ENCODE data around the gene DYRK2.
A peak's percentile ranks its signal among the peaks of the same experiment; 100 is the strongest.
"Not testable (repeated sequence)": the region's sequence is repeated elsewhere in the genome, so short reads cannot be mapped to it uniquely, and the experiment has no call there.

Gene DYRK2

GRCh38 chr12:67669934-67670631 lies 21.5 kb downstream of the DYRK2 start:
- no peak for DNase-seq (ENCODE audit: low read depth in 2 of 2)

DNA sequence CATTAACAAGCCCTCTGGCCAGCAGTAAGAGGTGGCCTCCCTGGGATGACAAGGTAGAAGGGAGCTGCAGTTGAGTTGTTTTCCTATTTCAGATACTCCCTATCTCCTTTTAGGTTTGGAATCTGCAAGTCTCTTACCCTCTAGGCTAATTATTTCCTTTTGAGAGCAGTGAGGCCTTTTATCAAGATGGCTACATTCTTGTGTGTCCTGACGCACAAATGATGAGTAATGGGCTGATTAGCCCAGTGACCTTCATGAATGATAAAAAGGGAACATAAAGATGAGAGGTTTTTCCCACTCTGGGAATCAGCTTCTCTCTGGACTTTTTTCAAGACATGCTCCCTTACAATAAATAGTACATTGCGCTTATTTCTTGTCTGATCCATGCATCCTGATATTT lies 22.9 kb downstream of the DYRK2 start:
- no peak for DNase-seq (ENCODE audit: low read depth in 2 of 2)

- no peak for DNase-seq (ENCODE audit: low read depth in 2 of 2)
Observed at GRCh38 chr12:67671892-67672291, 23.3 kb downstream of the DYRK2 start.

GRCh38 chr12:67672507-67672906 lies 24.0 kb downstream of the DYRK2 start:
- DNase-seq (ENCODE audit: low read depth in 2 of 2), result not testable (repeated sequence)

DNA sequence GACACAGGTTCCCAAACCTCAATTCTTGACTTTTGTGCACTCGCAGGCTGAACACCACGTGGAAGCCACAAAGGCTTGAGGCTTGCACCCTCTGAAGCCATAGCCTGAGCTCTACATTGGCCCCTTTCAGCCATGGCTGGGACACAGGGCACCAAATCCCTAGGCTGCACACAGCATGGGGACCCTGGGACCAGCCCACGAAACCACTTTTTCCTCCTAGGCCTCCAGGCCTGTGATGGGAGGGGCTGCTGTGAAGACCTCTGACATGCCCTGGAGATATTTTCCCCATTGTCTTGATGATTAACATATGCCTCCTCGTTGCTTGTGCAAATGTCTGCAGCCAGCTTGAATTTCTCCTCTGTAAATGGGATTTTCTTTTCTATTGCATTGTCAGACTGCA lies 25.0 kb downstream of the DYRK2 start:
- DNase-seq (ENCODE audit: low read depth in 2 of 2), result not testable (repeated sequence)

- DNase-seq (ENCODE audit: low read depth in 2 of 2), result no peak
Observed at GRCh38 chr12:67674417-67674816, 25.9 kb downstream of the DYRK2 start.

DNA sequence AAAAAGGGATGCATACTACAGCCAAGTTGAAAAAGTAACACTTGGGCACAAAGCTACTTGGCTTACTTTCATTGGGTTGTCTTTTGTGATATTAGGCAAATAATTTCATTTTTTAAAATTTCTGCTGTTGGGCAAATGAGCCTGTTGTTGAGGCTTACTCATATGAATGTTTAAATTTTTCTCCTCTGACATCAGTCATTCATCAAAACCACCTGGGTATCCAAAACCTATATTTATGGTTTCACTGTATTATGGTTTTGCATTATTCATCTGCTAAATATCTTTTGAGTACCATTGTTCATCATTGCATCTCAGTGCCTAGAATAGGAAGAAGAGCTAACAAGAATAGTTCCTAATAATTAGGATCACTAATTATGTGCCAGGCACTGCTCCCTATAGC lies 28.1 kb downstream of the DYRK2 start:
- DNase-seq (ENCODE audit: low read depth in 2 of 2), result no peak

DNA sequence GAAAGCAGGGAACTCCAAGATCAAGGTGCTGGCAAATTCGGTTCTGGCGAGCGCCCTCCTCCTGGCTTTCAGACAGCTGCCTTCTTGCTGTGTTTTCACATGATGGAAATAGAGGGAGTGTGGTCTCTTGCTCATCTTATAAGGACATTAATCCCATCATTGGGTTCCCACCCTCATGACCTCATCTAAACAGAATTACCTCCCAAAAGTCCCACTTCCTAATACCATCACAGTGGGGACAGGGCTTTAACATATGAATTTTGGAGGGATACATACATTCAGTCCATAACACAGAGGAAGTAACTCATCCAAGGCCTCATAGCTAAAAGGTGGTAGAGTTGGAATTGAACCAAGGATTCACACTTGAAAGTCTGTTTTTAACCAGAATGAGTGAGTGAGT lies 28.6 kb downstream of the DYRK2 start:
- DNase-seq (ENCODE audit: low read depth in 2 of 2), result no peak

DNA sequence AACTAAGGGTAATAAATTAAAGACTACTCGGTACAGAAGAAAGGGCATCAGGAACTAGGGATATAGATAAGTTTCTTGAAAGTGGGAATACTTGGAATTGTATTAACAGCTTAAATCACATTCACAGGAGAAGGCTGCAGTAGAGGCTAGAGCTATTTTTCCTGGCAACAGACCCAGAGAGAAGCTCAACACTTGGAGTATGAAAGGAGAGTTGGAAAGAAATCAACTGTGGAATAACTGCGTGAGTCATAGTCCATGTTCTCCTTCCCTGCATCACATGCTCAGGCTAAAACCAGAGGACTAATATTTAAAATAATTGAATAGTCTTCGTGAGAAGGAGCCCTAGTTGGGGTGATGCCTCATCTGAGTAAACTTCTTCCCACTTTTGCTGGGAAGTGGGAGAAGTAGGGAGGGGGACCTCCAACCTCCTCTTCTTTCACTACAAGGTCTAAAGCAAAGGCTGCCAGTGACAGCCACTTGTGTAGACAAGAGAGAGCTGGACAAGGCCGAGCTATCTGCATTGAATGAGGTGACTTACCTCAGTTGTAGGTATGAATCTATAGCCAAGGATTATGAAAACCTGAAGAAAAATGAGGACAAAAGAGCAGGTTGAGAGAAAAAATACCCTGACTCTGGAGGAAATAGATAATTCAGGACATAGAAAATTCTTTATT lies 32.7 kb downstream of the DYRK2 start:
- DNase-seq (ENCODE audit: low read depth in 2 of 2), result no peak

- DNase-seq (ENCODE audit: low read depth in 2 of 2), result no peak
Observed at GRCh38 chr12:67681941-67682620, 33.5 kb downstream of the DYRK2 start.

DNA sequence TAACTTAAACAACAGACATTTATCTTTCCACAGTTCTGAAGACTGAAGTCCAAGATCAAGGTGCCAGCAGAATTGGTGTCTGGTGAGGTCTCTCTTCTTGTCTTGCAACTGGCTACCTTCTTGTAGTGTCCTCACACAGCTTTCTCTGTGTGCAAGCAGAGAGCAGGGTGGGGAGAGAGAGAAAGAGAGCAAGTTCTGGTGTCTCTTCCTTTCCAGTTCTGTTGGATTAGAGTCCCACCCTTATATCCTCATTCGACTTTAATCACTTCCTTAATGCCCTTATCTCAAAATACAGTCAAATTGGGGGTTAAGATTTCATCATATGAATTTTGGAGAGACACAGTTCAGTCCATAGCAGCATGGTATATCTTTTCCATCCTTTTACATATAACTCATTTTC lies 40.8 kb downstream of the DYRK2 start:
- no peak for DNase-seq (ENCODE audit: low read depth in 2 of 2)

- no peak for DNase-seq (ENCODE audit: low read depth in 2 of 2)
Observed at GRCh38 chr12:67690656-67691055, 42.1 kb downstream of the DYRK2 start.

- DNase-seq (ENCODE audit: low read depth in 2 of 2), result no peak
Observed at GRCh38 chr12:67691220-67691619, 42.7 kb downstream of the DYRK2 start.

- no peak for DNase-seq (ENCODE audit: low read depth in 2 of 2)
Observed at GRCh38 chr12:67692135-67692534, 43.6 kb downstream of the DYRK2 start.

DNA sequence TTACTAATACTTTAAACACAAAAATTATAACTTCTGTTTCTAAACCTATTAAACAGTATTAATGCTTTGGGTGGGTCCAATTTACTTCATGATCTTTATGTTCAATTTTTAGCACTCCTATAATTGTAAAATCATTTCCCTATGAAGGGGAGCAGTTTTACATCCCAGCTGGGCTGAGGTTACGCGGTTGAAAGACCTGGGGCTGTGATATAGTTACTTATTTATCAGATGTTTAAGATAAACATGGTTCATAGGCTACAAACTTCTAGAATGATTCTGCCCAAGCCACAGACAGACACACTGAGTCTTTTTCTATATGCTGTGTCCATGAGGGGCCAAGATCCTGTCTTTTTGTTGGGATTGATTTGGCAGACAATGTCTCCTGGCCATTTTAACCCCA lies 44.4 kb downstream of the DYRK2 start:
- no peak for DNase-seq (ENCODE audit: low read depth in 2 of 2)

GRCh38 chr12:67693894-67694293 lies 45.3 kb downstream of the DYRK2 start:
- DNase-seq (ENCODE audit: low read depth in 2 of 2), result no peak

- no peak for DNase-seq (ENCODE audit: low read depth in 2 of 2)
Observed at GRCh38 chr12:67694306-67694900, 45.9 kb downstream of the DYRK2 start.

DNA sequence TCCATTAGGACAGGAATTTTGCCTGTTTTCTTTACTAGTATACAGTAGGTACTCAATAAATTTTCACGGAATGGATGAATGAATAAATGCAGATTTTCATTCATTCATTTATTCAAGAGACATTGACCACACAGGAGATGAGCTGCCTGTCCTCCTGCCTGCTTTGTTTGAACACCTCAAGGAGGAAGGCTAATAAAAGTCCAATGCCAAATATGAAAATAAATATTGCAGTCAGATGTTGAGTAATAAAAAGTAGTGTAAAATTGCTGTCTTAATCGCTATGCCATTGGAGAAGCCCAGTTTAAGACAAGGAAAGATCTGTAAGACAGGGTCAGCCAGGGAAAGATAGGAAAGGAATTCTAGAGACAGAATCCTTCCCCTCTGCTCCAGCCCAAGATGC lies 47.4 kb downstream of the DYRK2 start:
- DNase-seq (ENCODE audit: low read depth in 2 of 2), result no peak

DNA sequence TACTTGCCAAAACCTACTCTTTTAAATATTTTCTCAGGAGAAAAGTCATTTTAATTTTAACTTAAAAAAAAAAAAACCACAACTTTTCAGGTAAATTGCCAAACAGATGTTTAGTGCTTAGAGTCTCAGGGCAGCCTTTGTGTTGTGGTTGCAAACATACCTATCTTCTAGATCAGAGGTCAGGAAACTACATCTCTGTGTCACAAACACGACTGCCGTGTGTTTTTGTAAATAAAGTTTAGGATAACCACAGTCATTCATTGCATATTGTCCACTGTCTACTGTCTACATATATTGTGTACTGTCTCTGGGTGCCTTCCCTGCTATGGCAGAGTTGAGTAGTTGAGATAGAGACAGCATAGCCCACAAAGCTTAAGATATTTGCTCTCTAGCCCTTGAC lies 48.9 kb downstream of the DYRK2 start:
- DNase-seq (ENCODE audit: low read depth in 2 of 2), result no peak

DNA sequence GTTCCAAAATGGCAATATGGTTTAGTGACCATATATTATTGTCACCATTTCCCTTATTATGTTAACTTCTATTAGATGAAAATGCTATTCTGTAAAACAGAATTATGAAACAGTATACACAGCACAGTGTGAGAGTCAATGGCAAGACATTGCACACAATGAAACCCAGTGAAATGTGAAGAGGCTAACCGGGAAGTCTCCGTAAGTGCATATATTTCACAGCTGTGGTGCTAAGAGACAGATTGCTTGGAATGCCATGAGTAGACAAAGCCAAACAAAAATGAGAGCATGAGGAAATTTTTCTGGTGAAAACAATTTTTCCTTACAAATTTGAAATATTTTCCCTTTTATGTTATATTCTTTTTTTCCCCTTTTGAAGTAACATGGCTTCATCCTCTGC lies 49.4 kb downstream of the DYRK2 start:
- no peak for DNase-seq (ENCODE audit: low read depth in 2 of 2)

GRCh38 chr12:67698672-67699581 lies 50.4 kb downstream of the DYRK2 start:
- peak; percentile 44 to 56 for DNase-seq (ENCODE audit: low read depth in 2 of 2)

DNA sequence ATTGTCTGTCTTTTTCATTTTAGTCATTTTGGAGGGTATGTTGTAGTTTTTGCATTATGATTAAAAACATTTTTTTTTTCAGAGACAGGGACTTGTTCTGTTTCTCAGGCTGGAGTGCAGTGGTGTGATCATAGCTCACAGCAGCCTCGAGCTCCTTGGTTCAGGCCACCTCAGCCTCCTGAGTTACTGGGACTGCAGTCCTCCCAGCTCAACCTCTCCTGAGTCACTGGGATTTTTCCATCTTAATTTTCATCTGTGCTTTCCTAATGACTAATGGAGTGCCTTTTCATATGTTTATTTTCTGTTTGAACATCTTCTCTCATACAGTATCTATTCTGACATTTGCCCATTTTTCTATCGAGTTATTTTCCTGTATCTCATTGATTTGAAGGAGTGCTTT lies 52.6 kb downstream of the DYRK2 start:
- no peak for DNase-seq (ENCODE audit: low read depth in 2 of 2)

All from stimulated activated CD8-positive, alpha-beta memory T cell treated with anti-CD3 and anti-CD28 coated beads, Interleukin-15, amount 100 ng/mL, for 48 hours (primary cell).